Upper lobe of right lung (tissue), 1 donor: ENCODE measurements around the gene TRPM2. TPM values are rescaled to one million over a fixed set of nuclear protein-coding genes. Genes with fewer than 3 reads are reported as not detected.

Experiments
- ATAC-seq: fragments of 200-7000 bp; cut with Tn5 transposase; one replicate; pipeline ENCODE4 v1.9.1; 2020; ENCODE audit warnings: mild to moderate bottlenecking, moderate library complexity
- DNase-seq: peaks from one replicate; pipeline ENCODE4 v3.0.0-alpha.2; 2020
- H3K27ac ChIP-seq: fragments of 200-600 bp; one replicate; pipeline ENCODE4 v1.8.0; 2022
- H3K27me3 ChIP-seq: fragments of 200-600 bp; one replicate; pipeline ENCODE4 v1.8.0; 2022; ENCODE audit warnings: mild to moderate bottlenecking
- H3K36me3 ChIP-seq: fragments of 200-600 bp; one replicate; pipeline ENCODE4 v1.8.0; 2022
- H3K4me1 ChIP-seq: fragments of 200-600 bp; one replicate; pipeline ENCODE4 v1.8.0; 2022
- H3K4me3 ChIP-seq: fragments of 200-600 bp; one replicate; pipeline ENCODE4 v1.8.0; 2022; ENCODE audit warnings: mild to moderate bottlenecking
- H3K9me3 ChIP-seq: fragments of 200-600 bp; one replicate; pipeline ENCODE4 v1.8.0; 2022
- CTCF ChIP-seq: fragments of 200-600 bp; IDR thresholded peaks from one replicate; pipeline ENCODE4 v1.8.0; 2022; ENCODE audit warnings: antibody characterized with exemption
- intact Hi-C: fragments of 100-400 bp; cut with DNase I; formaldehyde crosslinking; loops from one replicate; pipeline ENCODE4 v1.11.0; 2022
- total RNA-seq: library from RNA; stranded (reverse); fragmentation: NEBNext Ultra II Directional; extraction: Animal tissue kit (Norgen Biotek cat#: 25700); gene quantifications from one replicate; pipeline ENCODE4 v1.2.1, GENCODE V29; 2021
- donor health status: DM: no; HTN: yes; CAD: no; lungs with severe emphysema.

Gene TRPM2
- total RNA-seq, 1 donor from 2014 or later, result 10.0 TPM

GRCh38 chr21:44333509-44334328 lies 19.7 kb upstream of the TRPM2 start:
- no peak for ATAC-seq

GRCh38 chr21:44334329-44335030 lies 18.9 kb upstream of the TRPM2 start:
- no peaks in the 10 kb centered on the region for H3K9me3 ChIP-seq
- H3K27ac ChIP-seq, result no peak overlapping the region
- H3K4me3 ChIP-seq, result no peak overlapping the region
- ATAC-seq (no peak), DNase-seq (no peak)
- intact Hi-C loops, result no loop called here
- no peaks in the 10 kb centered on the region for H3K27me3 ChIP-seq
- H3K4me1 ChIP-seq, result peaks cover 10% of the 10 kb centered on the region
- TF ChIP-seq CTCF, result no peak
- H3K36me3 ChIP-seq, result peaks cover 8% of the 10 kb centered on the region

More at GRCh38 chr21:44333509-44334328, 19.7 kb upstream of the TRPM2 start:
- no peak overlapping the region for H3K27ac ChIP-seq
- peaks cover 10% of the 10 kb centered on the region for H3K4me1 ChIP-seq
- no peak for TF ChIP-seq CTCF
- H3K9me3 ChIP-seq, result no peaks in the 10 kb centered on the region
- H3K4me3 ChIP-seq, result no peak overlapping the region
- no peaks in the 10 kb centered on the region for H3K27me3 ChIP-seq
- peaks cover 8% of the 10 kb centered on the region for H3K36me3 ChIP-seq
- intact Hi-C loops, result no loop called here
- no peak for DNase-seq

- Histone ChIP-seq H3K27ac (no peak overlapping the region), H3K9me3 (no peaks in the 10 kb centered on the region), H3K27me3 (no peaks in the 10 kb centered on the region), H3K4me3 (no peak overlapping the region), H3K36me3 (peaks cover 8% of the 10 kb centered on the region), H3K4me1 (peaks cover 16% of the 10 kb centered on the region)
- intact Hi-C loops, result no loop called here
- no peak for DNase-seq
- no peak for TF ChIP-seq CTCF
- no peak for ATAC-seq
These were observed 18.0 kb upstream of the TRPM2 start for GRCh38 chr21:44335266-44336059.

GRCh38 chr21:44337449-44337848 lies 16.0 kb upstream of the TRPM2 start:
- Histone ChIP-seq H3K27ac (no peak overlapping the region), H3K4me3 (no peak overlapping the region), H3K27me3 (no peaks in the 10 kb centered on the region), H3K4me1 (peaks cover 16% of the 10 kb centered on the region), H3K36me3 (peaks cover 8% of the 10 kb centered on the region), H3K9me3 (no peaks in the 10 kb centered on the region)
- no peak for DNase-seq
- ATAC-seq, result no peak
- TF ChIP-seq CTCF, result no peak
- intact Hi-C loops, result no loop called here

- peak overlapping the region; percentile 75 for H3K27ac ChIP-seq
- TF ChIP-seq CTCF, result peak; percentile 32
- peak; percentile 21 for ATAC-seq
- H3K27me3 ChIP-seq, result no peaks in the 10 kb centered on the region
- peak; percentile 80 for DNase-seq
- peaks cover 16% of the 10 kb centered on the region for H3K4me1 ChIP-seq
- peaks cover 8% of the 10 kb centered on the region for H3K36me3 ChIP-seq
- no peaks in the 10 kb centered on the region for H3K9me3 ChIP-seq
- intact Hi-C loops, result no loop called here
- peak overlapping the region; percentile 46 for H3K4me3 ChIP-seq
These were observed 15.2 kb upstream of the TRPM2 start for GRCh38 chr21:44337941-44338895.
